Stomach (tissue), 4 donors: ENCODE results near the gene XIAP.

ENCODE experiments used
- EP300 ChIP-seq: sonication (generic); formaldehyde crosslinking; IDR thresholded peaks from one replicate; pipeline ENCODE4 v1.6.1; 2017; ENCODE audit warnings: antibody characterized with exemption
- POLR2A ChIP-seq, 4 donors: fragments of 450-650 bp; IDR thresholded peaks; one replicate each; pipeline ENCODE4 v1.6.1; 2016; ENCODE audit warnings: antibody characterized with exemption in 4 of 4, control low read depth in 2 of 4, mild to moderate bottlenecking in 1 of 4, moderate library complexity in 1 of 4
- TF ChIP-seq, protein P1 (sequence below), 7 experiments: fragments of 450-650 bp in 4 of 7; fragments of 200-600 bp in 3 of 7; sonication (generic) in 3 of 7; IDR thresholded peaks; one replicate each; pipeline ENCODE4 v1.5.1; 2016 to 2019; ENCODE audit warnings: antibody characterized with exemption in 7 of 7, control low read depth in 2 of 7, mild to moderate bottlenecking in 1 of 7

DNA sequence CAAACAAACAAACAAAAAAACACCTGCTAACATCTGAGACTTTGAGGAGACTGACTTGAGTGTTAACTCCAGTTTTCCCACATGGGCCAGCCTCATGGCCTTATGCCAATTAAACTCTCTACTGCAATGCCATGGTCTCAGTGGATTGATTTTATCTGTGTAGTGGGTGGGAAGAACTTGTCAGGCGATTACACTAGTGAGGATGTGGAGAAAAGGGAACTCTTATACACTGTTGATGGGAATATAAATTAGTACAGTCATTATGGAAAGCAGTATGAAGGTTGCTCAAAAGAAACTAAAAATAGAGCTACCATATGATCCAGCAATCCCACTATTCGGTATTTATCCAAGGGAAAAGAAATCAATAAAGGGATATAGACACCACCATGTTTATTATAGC lies 12.8 kb upstream of the XIAP start:
- TF ChIP-seq POLR2A (IDR thresholded peaks at IDR 0.05) (no peak), EP300 (no peak)
- TF ChIP-seq, protein P1, sequence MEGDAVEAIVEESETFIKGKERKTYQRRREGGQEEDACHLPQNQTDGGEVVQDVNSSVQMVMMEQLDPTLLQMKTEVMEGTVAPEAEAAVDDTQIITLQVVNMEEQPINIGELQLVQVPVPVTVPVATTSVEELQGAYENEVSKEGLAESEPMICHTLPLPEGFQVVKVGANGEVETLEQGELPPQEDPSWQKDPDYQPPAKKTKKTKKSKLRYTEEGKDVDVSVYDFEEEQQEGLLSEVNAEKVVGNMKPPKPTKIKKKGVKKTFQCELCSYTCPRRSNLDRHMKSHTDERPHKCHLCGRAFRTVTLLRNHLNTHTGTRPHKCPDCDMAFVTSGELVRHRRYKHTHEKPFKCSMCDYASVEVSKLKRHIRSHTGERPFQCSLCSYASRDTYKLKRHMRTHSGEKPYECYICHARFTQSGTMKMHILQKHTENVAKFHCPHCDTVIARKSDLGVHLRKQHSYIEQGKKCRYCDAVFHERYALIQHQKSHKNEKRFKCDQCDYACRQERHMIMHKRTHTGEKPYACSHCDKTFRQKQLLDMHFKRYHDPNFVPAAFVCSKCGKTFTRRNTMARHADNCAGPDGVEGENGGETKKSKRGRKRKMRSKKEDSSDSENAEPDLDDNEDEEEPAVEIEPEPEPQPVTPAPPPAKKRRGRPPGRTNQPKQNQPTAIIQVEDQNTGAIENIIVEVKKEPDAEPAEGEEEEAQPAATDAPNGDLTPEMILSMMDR (IDR thresholded peaks at IDR 0.05) = no peak
